ENCODE measurements around the gene ZNF750.

ZNF750 gene

DNA sequence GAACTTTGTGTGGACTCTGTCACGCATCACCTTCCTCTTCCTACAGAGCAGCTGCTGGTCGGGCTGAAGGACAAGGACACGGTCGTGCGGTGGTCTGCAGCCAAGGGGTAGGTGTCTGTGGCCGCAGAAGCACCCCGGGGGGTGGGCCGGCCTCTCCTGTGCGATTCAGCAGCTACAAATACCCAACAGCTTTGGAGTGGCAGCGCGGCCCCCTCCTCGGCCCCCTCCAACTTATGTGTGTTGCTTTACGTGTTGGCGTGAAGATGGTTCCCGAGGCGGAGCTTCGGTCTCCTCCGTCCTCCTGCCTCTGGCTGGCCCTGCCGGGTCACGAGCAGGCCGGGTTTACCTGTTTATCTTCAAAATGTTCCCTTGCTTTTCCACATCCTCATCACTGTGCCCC, 32.3 kb downstream of the ZNF750 start:
- no peak for DNase-seq (ENCODE audit: low read depth, low spot score)
- in situ Hi-C loops (cut with HindIII; ENCODE audit: low sequenced_read_pairs): no loop called here
- no peak overlapping the region for H3K4me3 ChIP-seq (ENCODE audit: low read depth, low read length)
- TF ChIP-seq, protein P1, sequence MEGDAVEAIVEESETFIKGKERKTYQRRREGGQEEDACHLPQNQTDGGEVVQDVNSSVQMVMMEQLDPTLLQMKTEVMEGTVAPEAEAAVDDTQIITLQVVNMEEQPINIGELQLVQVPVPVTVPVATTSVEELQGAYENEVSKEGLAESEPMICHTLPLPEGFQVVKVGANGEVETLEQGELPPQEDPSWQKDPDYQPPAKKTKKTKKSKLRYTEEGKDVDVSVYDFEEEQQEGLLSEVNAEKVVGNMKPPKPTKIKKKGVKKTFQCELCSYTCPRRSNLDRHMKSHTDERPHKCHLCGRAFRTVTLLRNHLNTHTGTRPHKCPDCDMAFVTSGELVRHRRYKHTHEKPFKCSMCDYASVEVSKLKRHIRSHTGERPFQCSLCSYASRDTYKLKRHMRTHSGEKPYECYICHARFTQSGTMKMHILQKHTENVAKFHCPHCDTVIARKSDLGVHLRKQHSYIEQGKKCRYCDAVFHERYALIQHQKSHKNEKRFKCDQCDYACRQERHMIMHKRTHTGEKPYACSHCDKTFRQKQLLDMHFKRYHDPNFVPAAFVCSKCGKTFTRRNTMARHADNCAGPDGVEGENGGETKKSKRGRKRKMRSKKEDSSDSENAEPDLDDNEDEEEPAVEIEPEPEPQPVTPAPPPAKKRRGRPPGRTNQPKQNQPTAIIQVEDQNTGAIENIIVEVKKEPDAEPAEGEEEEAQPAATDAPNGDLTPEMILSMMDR (IDR thresholded peaks at IDR 0.05; ENCODE audit: low read depth, low read length): no peak

DNA sequence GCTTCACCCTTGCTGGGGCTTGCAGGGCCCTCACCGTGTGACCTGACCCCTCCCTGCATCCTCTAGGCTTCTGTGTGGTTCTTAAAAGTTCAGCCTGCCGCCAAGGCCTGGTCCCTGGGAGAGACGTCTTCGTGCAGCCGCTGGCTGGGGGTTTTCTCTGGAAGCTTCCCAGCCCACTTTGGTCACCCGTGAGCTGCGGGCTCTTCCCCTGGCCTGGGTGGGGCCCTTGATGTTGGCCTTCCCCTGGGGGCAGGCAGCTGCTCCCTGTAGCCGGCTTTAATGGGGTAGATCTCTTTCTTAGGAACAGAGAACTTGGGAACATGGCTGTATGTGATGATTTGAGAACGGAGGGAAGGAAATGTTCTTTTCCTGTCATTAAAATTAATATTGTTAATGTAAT, 32.7 kb downstream of the ZNF750 start:
- H3K4me3 ChIP-seq (ENCODE audit: low read depth, low read length): no peak overlapping the region

DNA sequence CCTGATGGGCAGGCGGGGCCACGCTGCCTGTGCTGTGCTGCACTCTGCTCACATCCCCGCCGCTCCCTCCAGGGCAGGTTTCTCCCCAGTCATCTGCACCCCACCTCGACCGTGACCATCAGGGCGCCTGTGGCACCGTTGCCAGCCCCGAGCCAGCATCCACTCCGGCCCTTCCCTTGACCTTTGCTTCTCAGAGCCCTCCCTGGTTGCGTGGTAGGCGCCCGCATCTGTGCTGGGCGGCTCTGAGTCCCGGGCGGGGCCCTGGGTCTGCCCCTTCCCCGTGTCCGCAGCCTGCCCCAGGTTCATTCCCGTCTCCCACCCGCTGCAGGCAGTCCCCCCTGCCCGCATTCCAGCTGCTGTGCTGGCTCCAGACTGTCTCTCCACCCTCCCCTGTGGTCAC, 33.2 kb downstream of the ZNF750 start:
- no peak for DNase-seq (ENCODE audit: low read depth, low spot score)
- in situ Hi-C loops (cut with HindIII; ENCODE audit: low sequenced_read_pairs): no loop called here
- TF ChIP-seq, protein P1 (IDR thresholded peaks at IDR 0.05; ENCODE audit: low read depth, low read length): no peak
- no peak overlapping the region for H3K4me3 ChIP-seq (ENCODE audit: low read depth, low read length)

More for the DNA sequence above, 32.7 kb downstream of the ZNF750 start:
- in situ Hi-C loops (cut with HindIII; ENCODE audit: low sequenced_read_pairs): no loop called here
- DNase-seq (ENCODE audit: low read depth, low spot score): no peak
- TF ChIP-seq, protein P1 (IDR thresholded peaks at IDR 0.05; ENCODE audit: low read depth, low read length): no peak

DNA sequence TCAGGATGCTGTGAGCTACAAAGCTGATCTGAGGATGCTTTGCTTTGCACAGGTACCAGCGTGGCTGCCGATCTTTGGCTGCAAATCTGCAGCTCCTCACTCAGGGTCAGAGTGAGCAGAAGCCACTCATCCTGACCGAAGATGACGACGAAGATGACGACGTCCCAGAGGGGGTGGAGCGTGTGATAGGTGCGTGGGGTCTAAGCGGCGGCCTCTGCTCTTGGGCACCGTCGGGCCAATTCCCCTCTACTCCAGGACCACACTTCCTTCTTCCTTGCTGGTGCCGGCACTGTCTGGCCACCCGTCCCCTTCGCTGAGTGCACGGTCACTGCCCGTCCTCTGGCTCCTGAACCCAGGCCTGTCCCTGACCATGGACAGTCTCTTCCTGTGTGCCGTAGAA, 34.0 kb downstream of the ZNF750 start:
- in situ Hi-C loops (cut with HindIII; ENCODE audit: low sequenced_read_pairs): no loop called here
- H3K4me3 ChIP-seq (ENCODE audit: low read depth, low read length): no peak overlapping the region
- TF ChIP-seq, protein P1 (IDR thresholded peaks at IDR 0.05; ENCODE audit: low read depth, low read length): no peak
- DNase-seq (ENCODE audit: low read depth, low spot score): no peak

DNA sequence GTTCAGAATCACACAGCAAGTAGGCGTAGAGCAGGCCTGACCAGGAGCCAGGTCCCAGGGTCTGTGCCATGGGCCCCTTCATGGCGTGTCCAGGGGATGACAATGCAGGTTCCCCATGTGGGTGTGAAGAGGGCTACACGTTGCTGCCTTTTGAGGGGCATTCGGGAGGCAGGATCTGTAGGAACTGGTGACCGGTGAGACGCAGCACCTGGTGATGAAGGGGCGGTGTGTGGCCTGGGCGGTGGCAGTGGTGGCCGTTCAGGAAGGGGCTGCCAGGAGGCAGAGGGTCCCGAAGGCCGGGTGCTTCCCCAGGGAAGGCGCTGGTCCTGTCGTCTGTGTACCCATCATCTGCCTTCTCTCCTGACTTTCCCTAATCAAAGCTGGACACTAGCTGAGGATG, 34.6 kb downstream of the ZNF750 start:
- no peak for DNase-seq (ENCODE audit: low read depth, low spot score)
- in situ Hi-C loops (cut with HindIII; ENCODE audit: low sequenced_read_pairs): no loop called here

DNA sequence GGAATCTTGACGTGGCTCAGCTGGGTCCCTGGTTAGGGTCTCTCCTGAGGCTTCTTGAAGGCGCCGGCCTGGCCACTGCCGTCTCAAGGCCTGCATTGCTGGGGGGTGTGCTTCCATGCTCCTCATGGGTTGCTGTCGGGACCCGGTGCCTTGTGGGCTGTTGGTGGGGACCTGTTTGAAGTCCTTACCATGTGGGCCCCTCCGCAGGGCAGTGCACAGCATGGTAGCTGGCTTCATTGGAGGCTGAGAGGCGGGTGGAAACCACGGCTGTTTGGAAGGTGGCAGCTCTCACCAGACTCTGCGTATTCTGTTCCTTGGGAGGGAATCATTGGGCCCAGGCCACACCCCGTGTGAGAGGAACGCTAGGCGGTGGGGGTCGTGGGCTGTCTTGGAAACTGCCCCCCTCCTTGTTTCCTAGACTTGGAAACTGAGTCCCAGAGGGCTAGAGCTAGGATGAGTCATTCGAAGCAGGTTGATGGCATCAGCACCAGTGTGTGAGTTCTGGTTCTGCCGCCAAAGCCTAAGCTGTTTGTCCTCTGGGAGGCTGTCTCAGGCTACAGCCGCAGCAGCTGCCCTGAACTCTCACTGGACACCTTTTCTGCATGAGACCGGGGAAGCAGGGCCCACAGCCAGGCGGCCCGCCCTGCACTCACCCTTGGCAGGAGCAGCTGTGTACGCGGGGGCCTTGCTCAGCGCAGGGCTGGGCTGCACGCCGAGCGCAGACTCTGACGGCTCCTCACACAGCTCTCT, 35.2 kb downstream of the ZNF750 start:
- no peak overlapping the region for H3K4me3 ChIP-seq (ENCODE audit: low read depth, low read length)
- in situ Hi-C loops (cut with HindIII; ENCODE audit: low sequenced_read_pairs): no loop called here
- DNase-seq (ENCODE audit: low read depth, low spot score): peak; percentile 39
- TF ChIP-seq, protein P1 (IDR thresholded peaks at IDR 0.05; ENCODE audit: low read depth, low read length): no peak

More for the DNA sequence above, 34.6 kb downstream of the ZNF750 start:
- no peak overlapping the region for H3K4me3 ChIP-seq (ENCODE audit: low read depth, low read length)
- TF ChIP-seq, protein P1 (IDR thresholded peaks at IDR 0.05; ENCODE audit: low read depth, low read length): no peak

All from astrocyte of the spinal cord (primary cell).